Activated CD4-positive, alpha-beta T cell treated with anti-CD3 and anti-CD28 coated beads, Interleukin-2, amount 10 ng/mL, durations not matched to agents 7 days and 5 days (primary cell): Measurements from ENCODE around the gene SERPINE2. TPM values are rescaled to one million over a fixed set of nuclear protein-coding genes. Genes with fewer than 3 reads are reported as not detected.
A peak's percentile ranks its signal among the peaks of the same experiment; 100 is the strongest.

Experiments
- CTCF ChIA-PET: fragments of 350-600 bp; sonication (Branson Sonifier 250); formaldehyde crosslinking; loops from one replicate; lab custom pipeline; 2021; ENCODE audit warnings: antibody characterized with exemption; lab: Charles Lee
- POLR2A ChIA-PET: fragments of 350-600 bp; sonication (Branson Sonifier 250); formaldehyde crosslinking; loops from one replicate; lab custom pipeline; 2021; ENCODE audit warnings: antibody characterized with exemption; lab: Charles Lee
- DNase-seq: peaks from one replicate; pipeline ENCODE4 v3.0.0-alpha.2; 2020
- H3K27ac Mint-ChIP-seq: one replicate; pipeline ENCODE4 v1.8.0; 2021; ENCODE audit warnings: mild to moderate bottlenecking, moderate library complexity, mixed read lengths
- H3K27me3 Mint-ChIP-seq: one replicate; pipeline ENCODE4 v1.8.0; 2021; ENCODE audit warnings: mixed read lengths
- H3K36me3 Mint-ChIP-seq: one replicate; pipeline ENCODE4 v1.8.0; 2021; ENCODE audit warnings: low read depth, mixed read lengths
- H3K4me1 Mint-ChIP-seq: one replicate; pipeline ENCODE4 v1.8.0; 2021; ENCODE audit warnings: mixed read lengths
- H3K4me3 Mint-ChIP-seq: one replicate; pipeline ENCODE4 v1.8.0; 2021; ENCODE audit warnings: mild to moderate bottlenecking, moderate library complexity, mixed read lengths
- H3K9me3 Mint-ChIP-seq: one replicate; pipeline ENCODE4 v1.8.0; 2021; ENCODE audit warnings: mixed read lengths
- total RNA-seq, 2 experiments: library from RNA; stranded (reverse); gene quantifications; one replicate each; pipeline ENCODE4 v1.2.3, GENCODE V29; 2021

SERPINE2 gene
- total RNA-seq, 2 experiments from 2014 or later: 4.4 to 4.8 TPM

- H3K4me3 Mint-ChIP-seq: peak overlapping the region; percentile 91
- H3K4me1 Mint-ChIP-seq: peaks cover 61% of the 10 kb centered on the region
- ChIA-PET POLR2A (interaction anchor here (0.7 to 1.3 kb wide), 2 partner anchors 11 to 24 kb away, joined by 3 to 4 read pairs; partner anchors contain the start of gene WDFY1), CTCF (interaction anchor here (0.7 to 2.4 kb wide), 4 partner anchors 13 to 60 kb away, joined by 3 to 9 read pairs (median 4); no protein-coding TSS in a partner anchor)
- H3K27me3 Mint-ChIP-seq: no peaks in the 10 kb centered on the region
- DNase-seq: no peak
- H3K36me3 Mint-ChIP-seq: peaks cover 25% of the 10 kb centered on the region
- H3K9me3 Mint-ChIP-seq: no peaks in the 10 kb centered on the region
- H3K27ac Mint-ChIP-seq: peak overlapping the region; percentile 89
Measured at GRCh38 chr2:223956300-223956699, 82.8 kb downstream of the SERPINE2 start.

- H3K27me3 Mint-ChIP-seq: no peaks in the 10 kb centered on the region
- no peak overlapping the region for H3K27ac Mint-ChIP-seq
- no peaks in the 10 kb centered on the region for H3K9me3 Mint-ChIP-seq
- no peak overlapping the region for H3K4me3 Mint-ChIP-seq
- POLR2A ChIA-PET: no interaction called here
- H3K4me1 Mint-ChIP-seq: peaks cover 61% of the 10 kb centered on the region
- no peak for DNase-seq
- CTCF ChIA-PET: interaction anchor here (1.4 to 2.4 kb wide), 3 partner anchors 9 to 19 kb away, joined by 3 to 9 read pairs (median 5); partner anchors contain the start of gene WDFY1
- peaks cover 10% of the 10 kb centered on the region for H3K36me3 Mint-ChIP-seq
Measured at GRCh38 chr2:223954401-223954800, 84.7 kb downstream of the SERPINE2 start.

GRCh38 chr2:223952280-223952968 lies 86.7 kb downstream of the SERPINE2 start:
- DNase-seq: no peak
- ChIA-PET CTCF (no interaction called here), POLR2A (no interaction called here)
- Mint-ChIP-seq H3K4me1 (peaks cover 62% of the 10 kb centered on the region), H3K36me3 (peaks cover 18% of the 10 kb centered on the region), H3K9me3 (no peaks in the 10 kb centered on the region), H3K27ac (peak overlapping the region; percentile 23), H3K4me3 (no peak overlapping the region), H3K27me3 (no peaks in the 10 kb centered on the region)

- H3K4me1 Mint-ChIP-seq: peaks cover 65% of the 10 kb centered on the region
- POLR2A ChIA-PET: no interaction called here
Measured at GRCh38 chr2:223950448-223951347, 88.4 kb downstream of the SERPINE2 start.

GRCh38 chr2:223949241-223949840 lies 89.7 kb downstream of the SERPINE2 start:
- CTCF ChIA-PET: interaction anchor here (0.5 to 1.9 kb wide), 6 partner anchors 8 to 978 kb away, joined by 3 to 12 read pairs (median 4); no protein-coding TSS in a partner anchor
- Mint-ChIP-seq H3K36me3 (peaks cover 20% of the 10 kb centered on the region), H3K27me3 (no peaks in the 10 kb centered on the region), H3K27ac (peak overlapping the region; percentile 94), H3K4me3 (no peak overlapping the region), H3K4me1 (peaks cover 67% of the 10 kb centered on the region), H3K9me3 (no peaks in the 10 kb centered on the region)
- POLR2A ChIA-PET: no interaction called here
- no peak for DNase-seq

More at GRCh38 chr2:223950448-223951347, 88.4 kb downstream of the SERPINE2 start:
- H3K27me3 Mint-ChIP-seq: no peaks in the 10 kb centered on the region
- CTCF ChIA-PET: interaction anchor here (0.7 to 1.9 kb wide), 5 partner anchors 10 to 522 kb away, joined by 3 to 12 read pairs (median 4); no protein-coding TSS in a partner anchor
- H3K4me3 Mint-ChIP-seq: no peak overlapping the region
- peaks cover 18% of the 10 kb centered on the region for H3K36me3 Mint-ChIP-seq
- H3K27ac Mint-ChIP-seq: peak overlapping the region; percentile 94
- H3K9me3 Mint-ChIP-seq: no peaks in the 10 kb centered on the region
- DNase-seq: no peak

GRCh38 chr2:223947711-223948205 lies 91.3 kb downstream of the SERPINE2 start:
- ChIA-PET CTCF (no interaction called here), POLR2A (no interaction called here)
- Mint-ChIP-seq H3K27ac (peak overlapping the region; percentile 80), H3K27me3 (no peaks in the 10 kb centered on the region), H3K36me3 (peaks cover 31% of the 10 kb centered on the region), H3K4me1 (peaks cover 72% of the 10 kb centered on the region), H3K4me3 (no peak overlapping the region), H3K9me3 (no peaks in the 10 kb centered on the region)
- DNase-seq: no peak

- H3K36me3 Mint-ChIP-seq: peaks cover 36% of the 10 kb centered on the region
- peak; percentile 34 for DNase-seq
- peak overlapping the region; percentile 94 for H3K27ac Mint-ChIP-seq
- no peaks in the 10 kb centered on the region for H3K27me3 Mint-ChIP-seq
- peaks cover 2% of the 10 kb centered on the region for H3K9me3 Mint-ChIP-seq
- ChIA-PET POLR2A (interaction anchor here (0.9 kb wide), 1 partner anchor 10 kb away, joined by 4 read pairs; no protein-coding TSS in a partner anchor), CTCF (interaction anchor here (1.0 to 1.6 kb wide), 4 partner anchors 9 to 185 kb away, joined by 3 to 5 read pairs (median 4); no protein-coding TSS in a partner anchor)
- peak overlapping the region; percentile 95 for H3K4me3 Mint-ChIP-seq
- H3K4me1 Mint-ChIP-seq: peaks cover 67% of the 10 kb centered on the region
Measured at GRCh38 chr2:223945755-223946154, 93.3 kb downstream of the SERPINE2 start.

- CTCF ChIA-PET: interaction anchor here (1.1 to 1.6 kb wide), 3 partner anchors 10 to 184 kb away, joined by 3 to 5 read pairs (median 3); no protein-coding TSS in a partner anchor
- peaks cover 2% of the 10 kb centered on the region for H3K9me3 Mint-ChIP-seq
- H3K36me3 Mint-ChIP-seq: peaks cover 37% of the 10 kb centered on the region
- peak; percentile 79 for DNase-seq
- peak within 1 kb of the TSS; percentile 95 for H3K4me3 Mint-ChIP-seq
- H3K27ac Mint-ChIP-seq: peak within 1 kb of the TSS; percentile 97
- H3K4me1 Mint-ChIP-seq: peaks cover 62% of the 10 kb centered on the region
- no peaks in the 10 kb centered on the region for H3K27me3 Mint-ChIP-seq
- POLR2A ChIA-PET: interaction anchor here (0.9 kb wide), 1 partner anchor 11 kb away, joined by 4 read pairs; no protein-coding TSS in a partner anchor
Measured at GRCh38 chr2:223944703-223945531, 94.2 kb downstream of the SERPINE2 start, which contains the start of gene WDFY1. WDFY1 (minus strand) TSS chr2:223945335; CDS start chr2:223945284, 51 bp downstream.

GRCh38 chr2:223944166-223944702 lies 94.9 kb downstream of the SERPINE2 start:
- Mint-ChIP-seq H3K36me3 (peaks cover 38% of the 10 kb centered on the region), H3K4me1 (peaks cover 62% of the 10 kb centered on the region), H3K9me3 (peaks cover 7% of the 10 kb centered on the region), H3K27ac (peak overlapping the region; percentile 97), H3K27me3 (no peaks in the 10 kb centered on the region), H3K4me3 (peak overlapping the region; percentile 95)
- DNase-seq: peak; percentile 47
- ChIA-PET POLR2A (interaction anchor here (0.6 to 1.1 kb wide), 2 partner anchors 11 to 42 kb away, joined by 3 to 4 read pairs; no protein-coding TSS in a partner anchor), CTCF (interaction anchor here (1.6 kb wide), 1 partner anchor 11 kb away, joined by 5 read pairs; no protein-coding TSS in a partner anchor)

GRCh38 chr2:223943561-223944008 lies 95.5 kb downstream of the SERPINE2 start:
- H3K27ac Mint-ChIP-seq: peak overlapping the region; percentile 97
- H3K9me3 Mint-ChIP-seq: peaks cover 8% of the 10 kb centered on the region
- ChIA-PET POLR2A (interaction anchor here (0.6 to 1.1 kb wide), 2 partner anchors 12 to 41 kb away, joined by 3 to 4 read pairs; no protein-coding TSS in a partner anchor), CTCF (interaction anchor here (1.3 to 2.1 kb wide), 2 partner anchors 9 to 12 kb away, joined by 3 to 9 read pairs; no protein-coding TSS in a partner anchor)
- H3K36me3 Mint-ChIP-seq: peaks cover 41% of the 10 kb centered on the region
- H3K4me3 Mint-ChIP-seq: peak overlapping the region; percentile 95
- no peak for DNase-seq
- no peaks in the 10 kb centered on the region for H3K27me3 Mint-ChIP-seq
- H3K4me1 Mint-ChIP-seq: peaks cover 63% of the 10 kb centered on the region
